ENCODE measurements around the gene SNX25. TPM values are rescaled to one million over a fixed set of nuclear protein-coding genes. Genes with fewer than 3 reads are reported as not detected.
"Not testable (repeated sequence)": the region's sequence is repeated elsewhere in the genome, so short reads cannot be mapped to it uniquely, and the experiment has no call there.

The SNX25 gene
- total RNA-seq, 2 donors from 2014 or later: 28.2 to 31.2 TPM

GRCh38 chr4:185305979-185306442 is 96.6 kb downstream of the SNX25 start:
- Mint-ChIP-seq H3K9me3 (no peaks in the 10 kb centered on the region), H3K4me1 (peaks cover 6% of the 10 kb centered on the region), H3K4me3 (no peak overlapping the region), H3K36me3 (ENCODE audit: low read depth) (peaks cover 23% of the 10 kb centered on the region), H3K27me3 (no peaks in the 10 kb centered on the region), H3K27ac (no peak overlapping the region)
- no peak for ATAC-seq (replicated peaks)

- no peaks in the 10 kb centered on the region for H3K9me3 Mint-ChIP-seq
Measured at GRCh38 chr4:185307136-185307950, 97.9 kb downstream of the SNX25 start.

GRCh38 chr4:185309770-185310169 is 100.4 kb downstream of the SNX25 start:
- Mint-ChIP-seq H3K4me3 (no peak overlapping the region), H3K36me3 (ENCODE audit: low read depth) (peaks cover 60% of the 10 kb centered on the region), H3K27me3 (no peaks in the 10 kb centered on the region), H3K9me3 (no peaks in the 10 kb centered on the region), H3K4me1 (peaks cover 6% of the 10 kb centered on the region), H3K27ac (no peak overlapping the region)
- no peak for ATAC-seq (replicated peaks)

More at GRCh38 chr4:185307136-185307950, 97.9 kb downstream of the SNX25 start:
- no peak overlapping the region for H3K4me3 Mint-ChIP-seq
- peaks cover 36% of the 10 kb centered on the region for H3K36me3 Mint-ChIP-seq (ENCODE audit: low read depth)
- ATAC-seq (replicated peaks): peak; percentile 37
- peak overlapping the region; percentile 20 for H3K27ac Mint-ChIP-seq
- H3K27me3 Mint-ChIP-seq: no peaks in the 10 kb centered on the region
- H3K4me1 Mint-ChIP-seq: peaks cover 6% of the 10 kb centered on the region

GRCh38 chr4:185311113-185311888 is 101.9 kb downstream of the SNX25 start:
- H3K27ac Mint-ChIP-seq: peak overlapping the region; percentile 2
- H3K27me3 Mint-ChIP-seq: no peaks in the 10 kb centered on the region
- ATAC-seq (replicated peaks): no peak
- H3K4me3 Mint-ChIP-seq: no peak overlapping the region
- peaks cover 73% of the 10 kb centered on the region for H3K36me3 Mint-ChIP-seq (ENCODE audit: low read depth)
- H3K9me3 Mint-ChIP-seq: no peaks in the 10 kb centered on the region
- peaks cover 6% of the 10 kb centered on the region for H3K4me1 Mint-ChIP-seq

- Mint-ChIP-seq H3K9me3 (no peaks in the 10 kb centered on the region), H3K27me3 (no peaks in the 10 kb centered on the region), H3K27ac (no peak overlapping the region), H3K4me3 (no peak overlapping the region), H3K36me3 (ENCODE audit: low read depth) (peaks cover 76% of the 10 kb centered on the region), H3K4me1 (peaks cover 6% of the 10 kb centered on the region)
- no peak for ATAC-seq (replicated peaks)
Measured at GRCh38 chr4:185312699-185313098, 103.3 kb downstream of the SNX25 start.

- H3K9me3 Mint-ChIP-seq; H3K27ac Mint-ChIP-seq; H3K4me1 Mint-ChIP-seq; ATAC-seq (replicated peaks); H3K27me3 Mint-ChIP-seq; H3K4me3 Mint-ChIP-seq: not testable (repeated sequence)
- peaks cover 56% of the 10 kb centered on the region for H3K36me3 Mint-ChIP-seq (ENCODE audit: low read depth)
Measured at GRCh38 chr4:185317462-185317861, 108.1 kb downstream of the SNX25 start.

GRCh38 chr4:185317880-185318279 is 108.5 kb downstream of the SNX25 start:
- Mint-ChIP-seq H3K27me3 (no peaks in the 10 kb centered on the region), H3K27ac (no peak overlapping the region), H3K9me3 (no peaks in the 10 kb centered on the region), H3K4me1 (no peaks in the 10 kb centered on the region), H3K36me3 (ENCODE audit: low read depth) (peaks cover 52% of the 10 kb centered on the region), H3K4me3 (no peak overlapping the region)
- ATAC-seq (replicated peaks): no peak

- H3K4me1 Mint-ChIP-seq: no peaks in the 10 kb centered on the region
- H3K27me3 Mint-ChIP-seq: no peaks in the 10 kb centered on the region
- H3K4me3 Mint-ChIP-seq: no peak overlapping the region
- peaks cover 48% of the 10 kb centered on the region for H3K36me3 Mint-ChIP-seq (ENCODE audit: low read depth)
- H3K9me3 Mint-ChIP-seq: no peaks in the 10 kb centered on the region
- H3K27ac Mint-ChIP-seq: no peak overlapping the region
- peak; percentile 34 for ATAC-seq (replicated peaks)
Measured at GRCh38 chr4:185318679-185319078, 109.3 kb downstream of the SNX25 start.

- H3K9me3 Mint-ChIP-seq: no peaks in the 10 kb centered on the region
- ATAC-seq (replicated peaks): no peak
- H3K4me1 Mint-ChIP-seq: no peaks in the 10 kb centered on the region
- no peak overlapping the region for H3K4me3 Mint-ChIP-seq
- no peak overlapping the region for H3K27ac Mint-ChIP-seq
- no peaks in the 10 kb centered on the region for H3K27me3 Mint-ChIP-seq
- peaks cover 33% of the 10 kb centered on the region for H3K36me3 Mint-ChIP-seq (ENCODE audit: low read depth)
Measured at GRCh38 chr4:185322803-185323202, 113.4 kb downstream of the SNX25 start.

GRCh38 chr4:185323606-185324005 is 114.2 kb downstream of the SNX25 start:
- H3K27me3 Mint-ChIP-seq: no peaks in the 10 kb centered on the region
- ATAC-seq (replicated peaks): no peak
- H3K27ac Mint-ChIP-seq: no peak overlapping the region

GRCh38 chr4:185324361-185324760 is 115.0 kb downstream of the SNX25 start:
- not testable (repeated sequence) for H3K27ac Mint-ChIP-seq; H3K4me3 Mint-ChIP-seq; ATAC-seq (replicated peaks); H3K4me1 Mint-ChIP-seq; H3K27me3 Mint-ChIP-seq; H3K9me3 Mint-ChIP-seq
- H3K36me3 Mint-ChIP-seq (ENCODE audit: low read depth): peaks cover 38% of the 10 kb centered on the region

More at GRCh38 chr4:185323606-185324005, 114.2 kb downstream of the SNX25 start:
- Mint-ChIP-seq H3K4me3 (no peak overlapping the region), H3K4me1 (no peaks in the 10 kb centered on the region), H3K9me3 (no peaks in the 10 kb centered on the region), H3K36me3 (ENCODE audit: low read depth) (peaks cover 34% of the 10 kb centered on the region)

- H3K4me1 Mint-ChIP-seq; ATAC-seq (replicated peaks); H3K4me3 Mint-ChIP-seq; H3K9me3 Mint-ChIP-seq; H3K27ac Mint-ChIP-seq; H3K27me3 Mint-ChIP-seq: not testable (repeated sequence)
- H3K36me3 Mint-ChIP-seq (ENCODE audit: low read depth): peaks cover 36% of the 10 kb centered on the region
Measured at GRCh38 chr4:185325721-185326120, 116.3 kb downstream of the SNX25 start.

- peaks cover 33% of the 10 kb centered on the region for H3K36me3 Mint-ChIP-seq (ENCODE audit: low read depth)
- no peaks in the 10 kb centered on the region for H3K9me3 Mint-ChIP-seq
- no peak overlapping the region for H3K27ac Mint-ChIP-seq
- no peaks in the 10 kb centered on the region for H3K27me3 Mint-ChIP-seq
- H3K4me1 Mint-ChIP-seq: peaks cover 12% of the 10 kb centered on the region
- no peak for ATAC-seq (replicated peaks)
- no peak overlapping the region for H3K4me3 Mint-ChIP-seq
Measured at GRCh38 chr4:185328586-185328985, 119.2 kb downstream of the SNX25 start.

GRCh38 chr4:185329879-185330510 is 120.6 kb downstream of the SNX25 start:
- H3K27me3 Mint-ChIP-seq; H3K9me3 Mint-ChIP-seq; H3K4me3 Mint-ChIP-seq; ATAC-seq (replicated peaks): not testable (repeated sequence)
- Mint-ChIP-seq H3K36me3 (ENCODE audit: low read depth) (peaks cover 30% of the 10 kb centered on the region), H3K4me1 (peaks cover 12% of the 10 kb centered on the region), H3K27ac (peak overlapping the region; percentile 50)
